Measurements from ENCODE around the gene NOL4.
"Not testable (repeated sequence)": the region's sequence is repeated elsewhere in the genome, so short reads cannot be mapped to it uniquely, and the experiment has no call there.

NOL4 gene, protein sequence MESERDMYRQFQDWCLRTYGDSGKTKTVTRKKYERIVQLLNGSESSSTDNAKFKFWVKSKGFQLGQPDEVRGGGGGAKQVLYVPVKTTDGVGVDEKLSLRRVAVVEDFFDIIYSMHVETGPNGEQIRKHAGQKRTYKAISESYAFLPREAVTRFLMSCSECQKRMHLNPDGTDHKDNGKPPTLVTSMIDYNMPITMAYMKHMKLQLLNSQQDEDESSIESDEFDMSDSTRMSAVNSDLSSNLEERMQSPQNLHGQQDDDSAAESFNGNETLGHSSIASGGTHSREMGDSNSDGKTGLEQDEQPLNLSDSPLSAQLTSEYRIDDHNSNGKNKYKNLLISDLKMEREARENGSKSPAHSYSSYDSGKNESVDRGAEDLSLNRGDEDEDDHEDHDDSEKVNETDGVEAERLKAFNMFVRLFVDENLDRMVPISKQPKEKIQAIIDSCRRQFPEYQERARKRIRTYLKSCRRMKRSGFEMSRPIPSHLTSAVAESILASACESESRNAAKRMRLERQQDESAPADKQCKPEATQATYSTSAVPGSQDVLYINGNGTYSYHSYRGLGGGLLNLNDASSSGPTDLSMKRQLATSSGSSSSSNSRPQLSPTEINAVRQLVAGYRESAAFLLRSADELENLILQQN

DNA sequence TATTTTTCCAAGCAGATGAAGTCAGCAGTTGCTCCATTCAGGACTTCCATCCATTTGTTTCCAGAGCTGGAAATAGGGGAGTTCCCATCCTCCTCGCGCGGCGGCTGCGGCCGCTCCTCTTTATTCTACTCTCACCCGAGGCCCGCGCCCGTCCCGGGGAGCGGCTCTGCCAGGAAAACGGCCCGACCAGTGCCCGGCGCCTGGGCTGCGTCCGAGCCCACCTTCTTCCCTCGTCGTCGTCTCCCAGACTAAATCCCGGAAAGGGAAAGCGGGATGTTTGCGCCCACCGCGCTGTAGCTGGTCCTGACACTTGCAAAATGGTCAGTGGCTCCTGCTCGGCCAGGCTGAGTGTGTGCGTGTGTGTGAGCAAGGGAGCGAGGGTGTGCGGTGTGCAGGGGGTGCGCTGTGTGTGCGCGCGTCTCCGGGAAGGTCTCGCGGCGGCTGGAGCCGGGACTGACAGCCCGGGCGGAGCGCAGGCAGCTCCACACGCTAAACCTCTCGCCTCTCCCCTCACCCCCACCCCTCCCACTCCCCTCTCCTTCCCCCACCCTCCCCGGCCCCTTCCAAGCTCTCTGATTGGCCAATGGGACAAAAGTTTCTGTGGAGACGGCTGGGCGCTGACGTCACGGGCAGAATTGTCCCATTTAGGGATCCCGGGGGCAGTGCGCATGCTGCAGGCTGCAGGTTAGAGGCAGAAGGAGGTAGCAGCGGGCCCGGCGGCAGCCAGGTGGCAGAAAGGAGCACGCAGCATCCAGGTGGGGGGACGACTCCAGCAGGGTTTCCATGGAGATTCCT lies at the start of gene NOL4:
Gene NOL4 (minus strand): TSS at position 491 of the 795 bp plus-strand sequence. CDS start 1,660 bp downstream, outside the sequence.
- DNase-seq: no peak

DNA sequence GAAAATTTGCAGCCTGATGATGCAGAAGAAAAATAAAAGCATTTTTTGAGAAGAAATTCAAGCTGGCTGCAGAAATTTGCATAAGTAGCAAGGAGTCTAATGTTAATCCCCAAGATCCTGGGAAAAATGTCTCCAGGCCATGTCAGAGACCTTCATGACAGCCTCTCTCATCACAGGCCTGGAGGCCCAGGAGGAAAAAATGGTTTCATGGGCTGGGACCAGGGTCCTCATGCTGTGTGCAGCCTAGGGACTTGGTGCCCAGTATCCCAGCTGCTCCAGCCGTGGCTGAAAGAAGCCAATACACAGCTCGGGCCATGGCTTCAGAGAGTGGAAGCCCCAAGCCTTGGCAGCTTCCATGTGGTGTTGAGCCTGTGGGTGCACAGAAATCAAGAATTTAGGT lies 41.3 kb upstream of the NOL4 start:
- DNase-seq: not testable (repeated sequence)

DNA sequence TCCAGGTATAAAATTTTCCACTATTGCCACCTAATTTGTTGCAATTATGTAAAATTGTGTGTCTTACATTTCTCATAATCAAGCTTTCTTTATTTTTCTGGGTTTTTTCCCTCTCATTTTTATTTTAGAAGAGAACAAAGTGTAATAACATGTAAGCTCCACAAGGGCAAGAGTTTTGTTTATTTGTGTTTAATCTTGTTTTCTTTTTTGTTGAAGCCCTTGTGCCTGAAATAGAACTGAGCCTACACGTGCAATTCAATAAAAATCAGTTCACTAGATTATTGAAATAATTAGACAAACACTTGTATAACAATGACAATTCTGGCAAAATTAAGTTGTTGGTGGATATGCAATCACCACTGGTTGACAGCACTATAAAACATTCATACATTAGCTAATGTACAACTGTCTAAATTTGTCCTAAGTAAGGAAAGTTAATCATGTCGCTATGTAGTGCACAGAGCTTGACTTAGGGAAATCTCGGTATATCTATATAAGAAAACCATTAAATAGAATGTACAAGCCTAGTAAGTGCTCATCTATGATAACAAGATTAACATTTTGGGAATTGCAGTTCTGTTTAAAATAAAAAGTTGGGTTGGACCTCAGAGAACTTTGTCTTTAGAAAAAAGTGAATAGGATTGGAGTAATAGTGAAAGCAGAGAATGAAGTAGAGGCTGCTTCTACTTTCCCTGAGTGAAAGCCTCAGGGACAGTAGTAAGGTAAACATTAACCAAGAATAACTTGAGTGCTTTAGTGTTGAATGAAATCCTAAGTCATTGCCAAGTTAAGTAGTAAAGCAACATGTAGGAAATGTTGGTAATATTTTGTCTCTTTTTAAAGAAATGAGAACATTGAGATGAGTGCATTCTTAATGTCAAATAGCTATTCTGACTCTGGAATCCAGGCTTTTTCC lies 37.4 kb upstream of the NOL4 start:
- DNase-seq: no peak

DNA sequence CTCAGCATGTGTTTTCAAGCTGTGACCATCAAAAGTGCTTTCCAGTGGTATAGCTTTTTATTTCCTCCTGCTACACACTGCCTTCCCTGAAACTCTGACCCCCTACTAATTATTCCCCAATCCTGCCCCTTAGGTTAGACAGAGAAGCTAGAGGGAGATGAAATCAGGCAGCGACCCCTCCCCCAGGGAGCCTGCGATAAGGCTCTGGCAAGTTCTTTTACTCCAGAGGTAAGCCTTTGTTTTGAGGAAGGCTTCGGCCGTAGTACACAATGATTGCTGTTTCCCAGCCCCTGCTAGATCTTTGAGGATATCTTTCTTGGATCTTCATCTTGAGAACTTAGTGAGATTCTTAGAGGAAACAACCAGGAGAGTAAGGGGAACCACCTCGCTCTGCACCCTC lies 33.5 kb upstream of the NOL4 start:
- no peak for DNase-seq

GRCh38 chr18:34251919-34252318 lies 27.2 kb upstream of the NOL4 start:
- no peak for DNase-seq

DNA sequence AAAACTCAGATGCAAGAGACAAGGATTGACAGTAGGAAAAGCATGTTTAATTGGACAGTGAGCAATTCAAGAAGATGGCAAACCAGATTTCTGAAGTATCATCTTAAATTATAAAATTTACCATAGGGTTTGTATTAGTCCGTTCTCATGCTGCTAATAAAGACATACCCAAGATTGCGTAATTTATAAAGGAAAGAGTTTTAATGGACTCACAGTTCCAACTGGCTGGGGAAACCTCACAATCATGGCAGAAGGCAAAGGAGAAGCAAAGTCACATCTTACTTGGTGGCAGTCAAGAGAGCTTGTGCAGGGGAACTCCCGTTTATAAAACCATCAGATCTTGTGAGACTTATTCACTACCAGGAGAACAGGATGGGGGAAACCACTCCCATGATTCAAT lies 24.0 kb upstream of the NOL4 start:
- no peak for DNase-seq

DNA sequence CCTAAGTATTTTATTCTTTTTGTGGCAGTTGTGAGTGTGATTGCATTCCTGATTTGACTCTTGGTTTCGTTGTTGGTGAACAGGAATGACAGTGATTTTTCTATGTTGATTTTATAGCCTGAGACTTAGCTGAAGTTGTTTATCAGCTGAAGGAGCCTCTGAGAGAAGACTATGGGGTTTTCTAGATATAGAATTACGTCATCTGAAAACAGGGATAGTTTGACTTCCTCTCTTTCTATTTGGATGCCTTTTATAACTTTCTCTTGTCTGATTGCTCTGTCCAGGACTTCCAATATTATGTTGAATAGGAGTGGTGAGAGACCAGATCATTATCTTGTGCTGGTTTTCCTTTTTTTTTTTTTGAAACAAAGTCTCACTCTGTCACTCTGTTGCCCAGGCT lies 18.0 kb upstream of the NOL4 start:
- no peak for DNase-seq

DNA sequence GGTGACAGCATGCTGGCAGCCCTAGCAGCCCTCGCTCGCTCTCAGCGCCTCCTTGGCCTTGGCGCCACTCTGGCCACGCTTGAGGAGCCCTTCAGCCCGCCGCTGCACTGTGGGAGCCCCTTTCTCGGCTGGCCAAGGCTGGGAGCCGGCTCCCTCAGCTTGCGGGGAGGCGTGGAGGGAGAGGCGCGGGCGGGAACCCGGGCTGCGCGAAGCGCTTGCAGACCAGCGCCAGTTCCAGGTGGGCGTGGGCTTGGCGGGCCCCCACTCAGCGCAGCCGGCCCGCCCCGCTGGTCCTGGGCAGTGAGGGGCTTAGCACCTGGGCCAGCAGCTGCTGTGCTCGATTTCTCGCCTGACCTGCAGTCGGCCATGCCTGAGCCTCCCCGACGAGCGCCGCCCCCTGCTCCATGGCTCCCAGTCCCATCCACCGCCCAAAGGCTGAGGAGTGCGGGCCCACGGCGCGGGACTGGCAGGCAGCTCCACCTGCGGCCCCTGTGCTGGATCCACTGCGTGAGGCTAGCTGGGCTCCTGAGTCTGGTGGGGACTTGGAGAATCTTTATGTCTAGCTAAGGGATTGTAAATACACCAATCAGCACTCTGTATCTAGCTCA lies 9.2 kb upstream of the NOL4 start:
- not testable (repeated sequence) for DNase-seq

DNA sequence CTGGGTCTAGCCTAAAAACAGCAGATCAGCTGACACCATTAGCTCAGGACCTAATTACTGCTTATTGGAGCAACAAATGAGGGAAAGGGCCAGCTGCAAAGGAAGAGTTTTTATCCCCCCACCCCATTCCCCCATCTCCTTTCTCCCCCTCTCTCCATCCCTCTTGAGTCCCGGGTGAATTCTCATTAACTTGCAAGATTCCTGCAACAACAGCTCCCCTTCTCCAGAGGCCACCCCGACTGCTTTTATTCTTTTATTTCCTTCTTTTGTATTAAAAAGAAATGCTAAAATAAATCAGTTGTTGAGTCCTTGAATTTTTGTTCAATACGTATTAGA lies 473 bp upstream of the NOL4 start:
- DNase-seq: no peak

- DNase-seq: no peak
Observed at GRCh38 chr18:34223893-34224422, 755 bp downstream of the NOL4 start.

- no peak for DNase-seq
Observed at GRCh38 chr18:34223164-34223892, 1.4 kb downstream of the NOL4 start.

DNA sequence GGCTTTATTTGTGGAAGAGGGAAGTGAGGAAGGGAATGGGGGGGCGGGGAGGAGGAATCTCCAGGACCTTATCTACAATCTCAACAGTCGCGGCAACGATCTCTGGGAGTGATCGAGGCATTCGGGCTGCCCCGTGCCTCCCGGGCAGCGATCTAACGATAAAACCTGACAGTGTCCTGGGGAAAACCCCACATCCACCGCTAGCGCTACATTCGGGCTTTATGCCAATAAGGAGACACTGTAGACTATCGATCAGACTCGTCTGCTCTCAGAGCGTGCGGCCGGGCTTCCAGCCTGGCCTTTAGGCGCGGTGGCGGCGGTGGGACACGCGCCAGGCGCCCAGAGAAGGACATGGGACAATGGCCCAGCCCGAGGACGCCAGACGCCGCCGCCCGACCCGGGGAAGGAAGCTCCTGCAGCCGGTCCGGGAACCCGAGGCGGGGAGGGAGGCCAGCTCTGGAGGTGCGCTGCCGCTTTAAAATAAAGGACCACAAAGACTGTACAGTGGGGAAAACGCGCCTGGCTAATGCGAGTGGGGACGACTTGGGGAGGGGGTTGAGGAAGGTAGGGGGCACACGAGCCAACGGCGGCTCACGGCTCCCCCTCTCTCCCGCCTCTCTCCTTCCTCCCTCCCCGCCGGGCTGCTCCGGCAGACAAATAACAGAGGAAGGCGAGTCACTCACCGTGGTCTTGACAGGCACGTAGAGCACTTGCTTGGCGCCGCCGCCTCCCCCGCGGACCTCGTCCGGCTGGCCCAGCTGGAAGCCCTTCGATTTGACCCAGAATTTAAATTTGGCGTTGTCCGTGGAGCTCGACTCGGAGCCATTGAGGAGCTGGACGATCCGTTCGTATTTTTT lies 2.2 kb downstream of the NOL4 start:
- no peak for DNase-seq

DNA sequence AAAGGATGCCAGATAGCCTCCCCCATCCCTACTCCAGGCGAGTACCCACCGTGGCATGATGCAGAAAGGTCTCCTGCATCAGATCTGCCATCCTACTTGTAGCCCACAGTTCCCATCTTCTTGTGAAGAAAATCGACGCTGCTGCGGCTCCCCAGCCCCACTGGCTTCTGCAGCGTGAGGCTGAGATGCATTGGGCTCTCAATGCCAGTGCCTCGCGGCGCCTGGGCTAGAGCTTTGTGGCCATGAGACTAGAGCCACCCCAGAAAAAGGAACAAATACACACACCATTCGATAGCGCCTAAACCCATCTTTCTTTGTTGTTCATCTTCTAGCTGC lies 2.8 kb downstream of the NOL4 start:
- DNase-seq: no peak

DNA sequence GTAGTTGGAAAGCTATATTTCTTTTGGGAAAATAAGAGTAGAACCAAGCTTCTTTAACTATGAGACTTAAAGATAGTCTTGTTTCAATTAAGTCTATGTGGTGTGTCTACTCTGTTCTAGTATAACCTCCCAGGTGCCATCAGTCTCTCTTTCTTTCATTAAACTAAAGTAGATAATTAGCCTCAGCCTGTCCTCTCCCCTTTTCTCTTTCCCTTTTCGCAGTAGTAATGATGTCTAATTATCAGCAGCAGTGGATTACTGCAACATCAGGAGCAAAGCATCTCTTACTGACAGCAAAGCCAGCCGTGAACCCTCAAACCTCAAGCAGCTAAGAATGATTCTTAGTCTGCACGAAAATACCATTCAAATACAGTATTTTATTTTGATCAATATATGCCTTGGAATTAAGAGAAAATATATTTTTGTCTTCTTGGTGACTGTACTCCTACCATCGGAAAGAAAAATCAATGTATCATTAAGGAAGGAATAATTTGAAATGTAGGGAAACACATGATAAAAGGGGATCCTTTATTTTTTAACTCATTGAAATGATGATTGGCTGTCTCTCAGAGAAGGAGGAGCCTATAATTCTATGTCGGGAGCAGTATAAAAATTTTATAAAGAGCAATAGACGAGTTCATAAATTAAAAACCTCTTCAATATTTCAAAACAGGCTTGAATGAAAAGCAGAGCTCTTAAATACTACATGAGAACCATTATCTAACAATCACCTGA lies 4.5 kb downstream of the NOL4 start:
- DNase-seq: no peak

DNA sequence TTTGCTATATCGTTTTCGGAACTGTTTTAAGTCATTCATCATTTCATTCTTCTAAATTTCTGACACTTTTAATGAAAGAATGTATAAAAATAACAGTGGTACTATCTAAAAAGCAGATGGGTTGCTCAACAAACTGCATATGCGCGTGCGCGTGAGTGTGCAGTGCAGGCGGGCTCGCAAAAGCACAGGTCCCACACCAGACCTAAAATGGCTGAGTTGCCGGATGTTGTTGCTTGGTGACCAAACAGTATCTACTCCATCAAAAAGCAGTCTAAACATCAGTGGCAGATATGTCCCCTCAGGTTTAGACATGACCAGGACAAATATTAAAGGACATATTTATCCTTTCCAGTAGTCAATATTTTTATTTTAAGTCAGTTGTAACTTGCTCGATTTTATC lies 5.1 kb downstream of the NOL4 start:
- DNase-seq: no peak

GRCh38 chr18:34212511-34212910 lies 12.2 kb downstream of the NOL4 start:
- DNase-seq: no peak

DNA sequence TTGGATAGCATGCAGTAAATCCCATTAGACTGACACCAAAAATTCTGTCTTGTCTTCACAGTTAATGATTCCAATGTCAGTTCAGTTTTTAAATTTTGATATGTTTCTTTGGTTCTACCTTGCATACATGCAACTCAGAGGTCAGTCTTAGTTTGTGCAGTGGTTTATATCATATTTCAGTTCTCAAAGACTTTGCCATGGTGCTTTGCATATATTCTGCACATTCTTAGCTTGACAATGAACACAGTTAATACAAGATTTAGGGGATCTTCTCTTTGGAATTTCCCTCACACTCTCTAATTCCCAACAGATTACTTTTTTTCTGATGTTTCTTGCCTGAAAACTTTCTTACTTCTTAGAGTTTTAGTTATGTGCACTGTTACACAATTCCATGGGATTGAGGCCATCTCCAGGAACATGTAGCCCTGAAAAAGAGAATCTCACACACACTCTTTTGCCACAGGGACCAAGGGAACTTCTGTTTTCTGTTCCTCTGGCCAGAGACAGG lies 17.3 kb downstream of the NOL4 start:
- no peak for DNase-seq

- no peak for DNase-seq
Observed at GRCh38 chr18:34203866-34204265, 20.8 kb downstream of the NOL4 start.

DNA sequence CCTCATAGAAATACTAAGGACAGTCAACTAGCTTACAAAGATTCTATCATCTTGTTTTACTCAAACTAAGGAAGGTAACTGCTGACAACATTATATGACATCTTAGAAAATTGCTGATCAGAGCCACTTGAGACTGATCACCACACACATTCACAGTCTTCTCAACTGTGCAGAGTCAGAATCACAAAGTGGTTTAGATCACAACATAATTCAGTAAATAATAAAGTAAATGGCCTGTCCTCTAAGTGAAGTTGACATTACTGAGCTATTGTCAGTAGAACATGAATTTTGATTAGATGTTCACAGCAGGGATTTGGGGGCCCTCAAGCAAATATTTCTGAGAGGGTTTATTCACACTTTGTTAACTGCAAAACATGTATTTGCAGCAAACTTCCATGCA lies 28.5 kb downstream of the NOL4 start:
- no peak for DNase-seq

- no peak for DNase-seq
Observed at GRCh38 chr18:34194239-34194638, 30.5 kb downstream of the NOL4 start.

Data from activated T-cell treated with anti-CD3 and anti-CD28 coated beads, Interleukin-2, amount 50 U/mL, for 48 hours (primary cell).